ENCODE results near the gene IQCF5. TPM values are rescaled to one million over a fixed set of nuclear protein-coding genes. Genes with fewer than 3 reads are reported as not detected.
A peak's percentile ranks its signal among the peaks of the same experiment; 100 is the strongest.

The IQCF5 gene
- total RNA-seq, 1 donor from 2014 or later = not detected

DNA sequence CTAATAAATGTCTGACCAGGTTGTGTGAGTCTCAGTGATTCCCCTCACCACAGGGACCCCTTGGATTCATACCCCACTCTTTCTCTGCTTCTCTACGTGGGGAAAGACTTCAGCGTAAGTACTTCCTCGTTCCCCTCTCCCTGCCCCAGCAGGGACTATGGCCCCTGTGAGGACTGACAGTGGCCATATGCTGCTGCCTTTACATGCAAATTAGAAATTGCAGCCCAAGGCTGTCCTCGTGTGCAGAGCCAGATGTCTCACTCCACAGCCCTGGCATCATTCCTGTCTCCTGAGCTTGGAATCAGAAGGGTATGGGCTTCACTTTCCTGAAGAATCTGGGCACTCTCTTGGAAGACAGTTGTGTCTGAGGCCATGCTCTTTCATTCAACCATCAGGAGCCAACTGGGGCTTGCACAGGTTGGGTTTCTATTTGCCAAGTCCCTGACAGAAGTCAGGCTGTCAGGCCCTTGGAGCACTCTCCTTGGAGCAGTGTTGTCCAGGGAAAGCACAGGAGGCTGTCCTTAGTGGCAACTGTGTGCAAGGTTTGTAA, 44.5 kb downstream of the IQCF5 start:
- peaks cover 11% of the 10 kb centered on the region for H3K9me3 Mint-ChIP-seq (ENCODE audit: unreplicated experiment)
- TF ChIP-seq, protein P1, sequence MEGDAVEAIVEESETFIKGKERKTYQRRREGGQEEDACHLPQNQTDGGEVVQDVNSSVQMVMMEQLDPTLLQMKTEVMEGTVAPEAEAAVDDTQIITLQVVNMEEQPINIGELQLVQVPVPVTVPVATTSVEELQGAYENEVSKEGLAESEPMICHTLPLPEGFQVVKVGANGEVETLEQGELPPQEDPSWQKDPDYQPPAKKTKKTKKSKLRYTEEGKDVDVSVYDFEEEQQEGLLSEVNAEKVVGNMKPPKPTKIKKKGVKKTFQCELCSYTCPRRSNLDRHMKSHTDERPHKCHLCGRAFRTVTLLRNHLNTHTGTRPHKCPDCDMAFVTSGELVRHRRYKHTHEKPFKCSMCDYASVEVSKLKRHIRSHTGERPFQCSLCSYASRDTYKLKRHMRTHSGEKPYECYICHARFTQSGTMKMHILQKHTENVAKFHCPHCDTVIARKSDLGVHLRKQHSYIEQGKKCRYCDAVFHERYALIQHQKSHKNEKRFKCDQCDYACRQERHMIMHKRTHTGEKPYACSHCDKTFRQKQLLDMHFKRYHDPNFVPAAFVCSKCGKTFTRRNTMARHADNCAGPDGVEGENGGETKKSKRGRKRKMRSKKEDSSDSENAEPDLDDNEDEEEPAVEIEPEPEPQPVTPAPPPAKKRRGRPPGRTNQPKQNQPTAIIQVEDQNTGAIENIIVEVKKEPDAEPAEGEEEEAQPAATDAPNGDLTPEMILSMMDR (IDR thresholded peaks at IDR 0.05; ENCODE audit: partially characterized antibody, unreplicated experiment) = no peak
- peaks cover 21% of the 10 kb centered on the region for H3K36me3 Mint-ChIP-seq (ENCODE audit: unreplicated experiment)
- H3K27ac Mint-ChIP-seq (ENCODE audit: unreplicated experiment) = peak overlapping the region; percentile 90
- H3K27me3 Mint-ChIP-seq (ENCODE audit: unreplicated experiment) = peaks cover 2% of the 10 kb centered on the region
- H3K4me1 Mint-ChIP-seq (ENCODE audit: low read depth, unreplicated experiment) = peaks cover 11% of the 10 kb centered on the region
- H3K4me3 Mint-ChIP-seq (ENCODE audit: unreplicated experiment) = peak overlapping the region; percentile 59
- no peak for DNase-seq

DNA sequence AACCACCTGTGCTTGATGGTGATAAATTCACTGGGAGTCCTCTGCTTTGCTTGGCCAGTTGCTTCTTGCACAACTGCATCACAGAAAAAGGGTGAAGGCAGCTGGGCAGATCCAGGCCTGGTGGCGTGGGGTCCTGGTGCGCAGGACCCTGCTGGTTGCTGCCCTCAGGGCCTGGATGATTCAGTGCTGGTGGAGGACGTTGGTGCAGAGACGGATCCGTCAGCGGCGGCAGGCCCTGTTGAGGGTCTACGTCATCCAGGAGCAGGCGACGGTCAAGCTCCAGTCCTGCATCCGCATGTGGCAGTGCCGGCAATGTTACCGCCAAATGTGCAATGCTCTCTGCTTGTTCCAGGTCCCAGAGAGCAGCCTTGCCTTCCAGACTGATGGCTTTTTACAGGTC, 45.1 kb downstream of the IQCF5 start:
- H3K4me3 Mint-ChIP-seq (ENCODE audit: unreplicated experiment) = no peak overlapping the region
- no peak for DNase-seq
- H3K4me1 Mint-ChIP-seq (ENCODE audit: low read depth, unreplicated experiment) = peaks cover 11% of the 10 kb centered on the region
- TF ChIP-seq, protein P1 (IDR thresholded peaks at IDR 0.05; ENCODE audit: partially characterized antibody, unreplicated experiment) = no peak
- peaks cover 11% of the 10 kb centered on the region for H3K9me3 Mint-ChIP-seq (ENCODE audit: unreplicated experiment)
- peaks cover 21% of the 10 kb centered on the region for H3K36me3 Mint-ChIP-seq (ENCODE audit: unreplicated experiment)
- H3K27ac Mint-ChIP-seq (ENCODE audit: unreplicated experiment) = peak overlapping the region; percentile 90
- H3K27me3 Mint-ChIP-seq (ENCODE audit: unreplicated experiment) = peaks cover 2% of the 10 kb centered on the region

DNA sequence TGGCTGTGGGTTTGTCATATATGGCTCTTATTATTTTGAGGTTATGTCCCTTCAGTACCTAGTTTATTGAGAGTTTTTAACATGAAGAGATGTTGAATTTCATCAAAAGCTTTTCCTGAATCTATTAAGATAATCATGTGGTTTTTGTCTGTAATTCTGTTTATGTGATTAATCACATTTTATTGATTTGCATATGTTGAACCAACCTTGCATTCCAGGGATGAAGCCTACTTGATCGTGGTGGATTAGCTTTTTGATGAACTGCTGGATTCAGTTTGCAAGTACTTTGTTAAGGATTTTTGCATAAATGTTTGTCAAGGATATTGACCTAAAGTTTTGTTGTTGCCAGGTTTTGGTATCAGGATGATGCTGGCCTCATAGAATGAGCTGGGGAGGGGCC, 47.1 kb downstream of the IQCF5 start:
- peaks cover 21% of the 10 kb centered on the region for H3K36me3 Mint-ChIP-seq (ENCODE audit: unreplicated experiment)
- H3K4me3 Mint-ChIP-seq (ENCODE audit: unreplicated experiment) = no peak overlapping the region
- peaks cover 11% of the 10 kb centered on the region for H3K4me1 Mint-ChIP-seq (ENCODE audit: low read depth, unreplicated experiment)
- TF ChIP-seq, protein P1 (IDR thresholded peaks at IDR 0.05; ENCODE audit: partially characterized antibody, unreplicated experiment) = no peak
- peaks cover 2% of the 10 kb centered on the region for H3K27me3 Mint-ChIP-seq (ENCODE audit: unreplicated experiment)
- peaks cover 11% of the 10 kb centered on the region for H3K9me3 Mint-ChIP-seq (ENCODE audit: unreplicated experiment)
- no peak overlapping the region for H3K27ac Mint-ChIP-seq (ENCODE audit: unreplicated experiment)
- DNase-seq = no peak

Other genes starting within 250 kb of the IQCF5 start
- gene TEX264, start 204.3 kb downstream of the IQCF5 start, total RNA-seq (ENCODE audit: unreplicated experiment) = 13.2 TPM
- 134 TPM for gene GRM2, start 168.5 kb downstream of the IQCF5 start, total RNA-seq (ENCODE audit: unreplicated experiment)
- not detected for gene IQCF6, start 96.4 kb downstream of the IQCF5 start, total RNA-seq (ENCODE audit: unreplicated experiment)
- not detected for gene IQCF2, start 14.0 kb downstream of the IQCF5 start, total RNA-seq (ENCODE audit: unreplicated experiment)
- gene IQCF1, start 27.8 kb upstream of the IQCF5 start, total RNA-seq (ENCODE audit: unreplicated experiment) = not detected
- gene RRP9, start 66.3 kb upstream of the IQCF5 start, total RNA-seq (ENCODE audit: unreplicated experiment) = 15.6 TPM
- 3.8 TPM for gene PARP3, start 66.8 kb upstream of the IQCF5 start, total RNA-seq (ENCODE audit: unreplicated experiment)
- 0.44 TPM for gene GPR62, start 79.8 kb upstream of the IQCF5 start, total RNA-seq (ENCODE audit: unreplicated experiment)
- gene PCBP4, start 91.9 kb upstream of the IQCF5 start, total RNA-seq (ENCODE audit: unreplicated experiment) = 1,577 TPM
- gene ABHD14B, start 98.4 kb upstream of the IQCF5 start, total RNA-seq (ENCODE audit: unreplicated experiment) = 6.7 TPM
- gene ABHD14A, start 99.5 kb upstream of the IQCF5 start, total RNA-seq (ENCODE audit: unreplicated experiment) = 12.7 TPM
- 13.2 TPM for gene ACY1, start 107.9 kb upstream of the IQCF5 start, total RNA-seq (ENCODE audit: unreplicated experiment)
- 588 TPM for gene RPL29, start 120.3 kb upstream of the IQCF5 start, total RNA-seq (ENCODE audit: unreplicated experiment)
- 9.5 TPM for gene DUSP7, start 181.0 kb upstream of the IQCF5 start, total RNA-seq (ENCODE audit: unreplicated experiment)